ENCODE data around the gene IFITM5. TPM values are rescaled to one million over a fixed set of nuclear protein-coding genes. Genes with fewer than 3 reads are reported as not detected.
"Not testable (repeated sequence)": the region's sequence is repeated elsewhere in the genome, so short reads cannot be mapped to it uniquely, and the experiment has no call there.

Gene IFITM5
- total RNA-seq, 1 donor from 2014 or later = not detected

DNA sequence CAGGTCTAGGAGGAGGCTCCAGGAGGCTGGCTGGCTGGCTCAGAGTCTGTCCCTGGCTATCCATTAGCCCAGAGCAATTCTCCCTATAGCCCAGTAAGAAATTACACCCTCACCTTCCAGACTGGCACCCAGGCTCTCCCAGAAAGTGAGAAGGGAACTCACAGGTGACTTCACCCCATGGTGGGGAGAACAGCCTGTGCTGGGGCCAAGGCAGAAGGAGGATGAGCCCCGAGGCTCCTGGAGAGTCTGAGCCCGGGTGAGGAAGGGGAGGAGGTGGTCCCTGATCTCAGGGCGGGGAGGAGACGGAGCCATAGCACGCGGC is 15.2 kb upstream of the IFITM5 start:
- intact Hi-C loops (cut with micrococcal nuclease); ATAC-seq: not testable (repeated sequence)
- DNase-seq = peak; percentile 19

DNA sequence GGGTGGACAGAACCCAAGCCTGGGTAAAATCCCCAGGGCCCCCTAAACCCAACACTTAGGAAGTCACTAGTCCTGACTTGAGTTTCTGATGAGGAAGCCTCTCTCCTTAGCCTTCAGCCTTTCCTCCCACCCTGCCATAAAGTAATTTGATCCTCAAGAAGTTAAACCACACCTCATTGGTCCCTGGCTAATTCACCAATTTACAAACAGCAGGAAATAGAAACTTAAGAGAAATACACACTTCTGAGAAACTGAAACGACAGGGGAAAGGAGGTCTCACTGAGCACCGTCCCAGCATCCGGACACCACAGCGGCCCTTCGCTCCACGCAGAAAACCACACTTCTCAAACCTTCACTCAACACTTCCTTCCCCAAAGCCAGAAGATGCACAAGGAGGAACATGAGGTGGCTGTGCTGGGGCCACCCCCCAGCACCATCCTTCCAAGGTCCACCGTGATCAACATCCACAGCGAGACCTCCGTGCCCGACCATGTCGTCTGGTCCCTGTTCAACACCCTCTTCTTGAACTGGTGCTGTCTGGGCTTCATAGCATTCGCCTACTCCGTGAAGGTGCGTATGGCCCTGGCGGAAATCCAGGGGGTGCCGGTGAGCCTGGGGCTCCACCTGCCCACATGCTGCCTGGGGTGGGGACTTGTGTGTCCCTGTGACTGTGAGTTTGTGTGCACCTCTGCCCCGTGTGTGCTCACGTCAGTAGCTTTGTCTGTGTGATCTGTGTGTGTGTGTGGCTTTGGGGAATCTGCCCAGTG is 14.6 kb upstream of the IFITM5 start, which contains the start of gene IFITM1:
Gene IFITM1 (plus strand): TSS at position 254 of the 767 bp plus-strand sequence. CDS start 131 bp downstream, at position 385.
- DNase-seq (peak; percentile 42), ATAC-seq (peak; percentile 29)
- intact Hi-C loops (cut with micrococcal nuclease) = no loop called here

DNA sequence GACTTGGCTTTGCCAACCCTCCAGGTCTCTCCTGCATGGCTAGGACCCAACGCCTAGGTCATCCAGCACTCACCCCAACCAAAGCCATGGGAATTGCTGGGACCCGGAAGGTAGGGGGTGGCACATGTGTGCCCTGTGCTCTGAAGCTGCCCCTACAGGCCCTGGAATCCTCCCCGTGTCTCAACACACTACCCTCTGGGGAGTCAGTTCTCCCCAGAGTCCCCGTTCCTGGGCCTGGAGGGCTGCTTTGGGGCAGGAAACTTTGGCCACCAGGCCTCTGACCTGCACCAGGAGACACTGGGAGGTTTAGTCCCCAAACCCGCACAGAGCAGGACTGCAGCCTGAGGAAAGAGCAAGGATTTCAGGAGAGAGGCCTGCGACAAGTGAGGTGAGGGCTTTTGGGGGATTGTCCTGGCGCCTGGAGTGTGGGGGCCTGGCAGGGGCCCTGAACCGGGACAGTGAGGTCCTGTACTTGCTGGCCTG is 14.0 kb upstream of the IFITM5 start:
- DNase-seq (peak; percentile 27), ATAC-seq (no peak)
- intact Hi-C loops (cut with micrococcal nuclease) = no loop called here

DNA sequence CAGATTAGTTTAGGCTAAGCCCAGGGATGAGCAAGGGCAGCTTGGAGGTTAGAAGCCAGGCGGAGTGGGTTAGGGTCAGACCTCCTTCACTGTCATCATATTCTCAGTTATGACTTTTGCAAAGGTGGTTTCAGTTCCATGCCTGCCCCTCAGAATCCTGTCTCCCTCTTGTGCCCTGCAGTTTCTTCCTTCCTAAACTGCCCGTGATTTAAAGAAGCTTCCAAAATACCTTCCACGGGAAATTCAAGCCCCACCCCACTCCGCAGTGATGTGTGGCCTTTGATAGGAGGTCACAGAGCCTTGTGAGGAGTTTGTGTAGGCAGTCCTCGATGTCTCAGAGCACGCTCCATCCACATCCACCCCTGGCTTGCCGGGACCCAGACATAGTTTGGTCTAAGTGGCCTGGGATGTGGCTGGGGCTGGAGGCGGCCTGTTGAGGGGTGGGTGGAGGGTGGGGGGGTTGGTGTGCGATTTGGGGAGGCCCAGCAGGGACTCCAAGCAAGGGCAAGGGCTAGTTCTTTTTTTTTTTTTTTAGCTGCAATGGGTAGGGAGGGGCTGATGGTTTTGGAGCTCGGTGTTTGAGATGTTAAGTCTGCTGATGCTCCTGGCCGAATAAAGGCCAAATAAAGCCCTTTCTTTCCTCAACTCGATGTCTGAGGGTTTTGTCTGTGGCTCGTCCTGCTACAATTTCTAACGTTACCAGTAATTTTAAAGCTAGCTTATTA is 12.9 kb upstream of the IFITM5 start:
- intact Hi-C loops (cut with micrococcal nuclease) = no loop called here
- DNase-seq (peak; percentile 34), ATAC-seq (no peak)

DNA sequence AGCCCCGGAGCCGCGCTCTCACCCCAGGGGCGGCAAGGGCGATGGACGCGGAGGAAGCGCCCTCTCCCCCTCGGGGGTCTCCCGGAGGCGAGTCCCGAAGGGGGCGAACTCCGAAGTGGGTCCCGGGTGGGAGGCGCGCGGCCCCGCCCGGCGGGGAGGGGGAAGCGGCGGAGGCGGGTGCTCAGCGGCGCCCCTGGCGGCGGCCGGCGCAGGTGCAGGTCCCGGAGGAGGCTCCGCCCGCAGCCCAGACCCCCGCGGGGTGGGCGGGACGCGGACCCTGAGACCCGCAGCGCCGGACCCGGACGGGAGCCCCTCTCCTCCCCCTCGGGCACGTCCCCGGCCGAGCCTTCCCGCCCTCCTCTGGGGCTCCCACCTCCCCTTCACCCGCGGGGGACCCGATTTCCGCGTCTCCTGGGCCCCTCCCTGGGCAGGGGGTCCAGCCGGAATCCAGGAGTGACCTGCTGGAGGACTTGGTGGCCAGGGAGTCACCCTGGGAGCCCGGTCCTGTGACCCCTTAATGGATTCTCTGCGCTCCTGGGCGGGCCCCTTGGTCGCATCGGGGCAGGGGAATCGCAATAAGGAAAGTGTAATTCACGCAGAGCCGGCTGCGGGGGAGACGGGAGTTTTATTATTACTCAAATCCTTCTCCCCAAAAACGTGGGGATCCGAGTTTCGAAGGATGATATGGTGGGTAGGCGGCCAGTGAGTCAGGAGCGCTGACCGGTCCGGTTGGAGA is 11.9 kb upstream of the IFITM5 start:
- ATAC-seq (peak; percentile 67), DNase-seq (peak; percentile 33)
- intact Hi-C loops (cut with micrococcal nuclease) = not testable (repeated sequence)

DNA sequence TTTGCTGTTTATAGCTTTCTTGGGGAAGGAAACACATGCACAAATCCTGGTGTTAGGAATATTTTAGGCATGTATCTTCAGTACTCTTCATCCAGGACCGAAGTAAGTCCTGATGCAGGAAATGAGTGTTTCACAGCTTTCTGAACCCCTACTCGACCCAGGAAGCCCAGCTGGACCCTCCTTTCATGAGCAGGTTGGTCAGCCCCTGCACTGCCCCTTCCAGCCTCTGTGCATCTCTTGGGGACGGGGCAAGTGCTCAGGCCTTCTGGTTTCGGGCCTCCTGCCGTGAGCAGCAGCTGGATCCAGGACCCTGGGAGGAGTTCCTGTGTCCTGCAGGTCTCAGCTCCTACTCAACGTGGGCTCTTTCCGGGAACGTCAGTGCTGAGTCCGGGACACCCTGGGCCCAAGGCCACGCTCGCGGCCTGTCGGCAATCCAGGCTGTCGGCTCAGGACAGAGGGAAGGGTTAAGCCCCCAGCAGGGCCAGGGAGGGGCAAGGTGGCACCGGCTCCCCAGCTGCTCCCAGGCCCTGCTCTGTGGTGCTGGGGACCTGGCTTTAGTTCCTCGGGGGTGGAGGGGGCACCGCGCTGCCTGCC is 10.8 kb upstream of the IFITM5 start:
- DNase-seq; intact Hi-C loops (cut with micrococcal nuclease): not testable (repeated sequence)
- ATAC-seq = peak; percentile 8

DNA sequence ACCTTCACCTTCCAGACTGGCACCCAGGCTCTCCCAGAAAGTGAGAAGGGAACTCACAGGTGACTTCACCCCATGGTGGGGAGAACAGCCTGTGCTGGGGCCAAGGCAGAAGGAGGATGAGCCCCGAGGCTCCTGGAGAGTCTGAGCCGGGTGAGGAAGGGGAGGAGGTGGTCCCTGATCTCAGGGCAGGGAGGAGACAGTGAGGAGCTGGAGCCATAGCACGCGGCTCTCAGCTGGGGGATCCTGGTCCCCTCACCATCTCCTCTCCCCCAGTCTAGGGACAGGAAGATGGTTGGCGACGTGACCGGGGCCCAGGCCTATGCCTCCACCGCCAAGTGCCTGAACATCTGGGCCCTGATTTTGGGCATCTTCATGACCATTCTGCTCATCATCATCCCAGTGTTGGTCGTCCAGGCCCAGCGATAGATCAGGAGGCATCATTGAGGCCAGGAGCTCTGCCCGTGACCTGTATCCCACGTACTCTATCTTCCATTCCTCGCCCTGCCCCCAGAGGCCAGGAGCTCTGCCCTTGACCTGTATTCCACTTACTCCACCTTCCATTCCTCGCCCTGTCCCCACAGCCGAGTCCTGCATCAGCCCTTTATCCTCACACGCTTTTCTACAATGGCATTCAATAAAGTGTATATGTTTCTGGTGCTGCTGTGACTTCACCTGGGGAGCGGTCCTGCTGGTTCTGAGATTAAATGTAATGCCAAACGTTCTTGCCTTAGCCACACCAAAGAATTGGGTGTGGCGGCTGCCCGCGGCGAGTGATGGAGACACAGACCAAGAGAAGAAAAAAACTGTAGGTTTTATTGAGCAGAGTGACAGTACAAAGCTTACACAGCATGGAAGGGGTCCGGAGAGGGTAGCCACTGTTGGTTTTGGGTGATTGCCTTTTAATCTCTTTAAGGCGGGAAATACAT is 9.7 kb upstream of the IFITM5 start:
- DNase-seq; intact Hi-C loops (cut with micrococcal nuclease): not testable (repeated sequence)
- peak; percentile 0 for ATAC-seq

DNA sequence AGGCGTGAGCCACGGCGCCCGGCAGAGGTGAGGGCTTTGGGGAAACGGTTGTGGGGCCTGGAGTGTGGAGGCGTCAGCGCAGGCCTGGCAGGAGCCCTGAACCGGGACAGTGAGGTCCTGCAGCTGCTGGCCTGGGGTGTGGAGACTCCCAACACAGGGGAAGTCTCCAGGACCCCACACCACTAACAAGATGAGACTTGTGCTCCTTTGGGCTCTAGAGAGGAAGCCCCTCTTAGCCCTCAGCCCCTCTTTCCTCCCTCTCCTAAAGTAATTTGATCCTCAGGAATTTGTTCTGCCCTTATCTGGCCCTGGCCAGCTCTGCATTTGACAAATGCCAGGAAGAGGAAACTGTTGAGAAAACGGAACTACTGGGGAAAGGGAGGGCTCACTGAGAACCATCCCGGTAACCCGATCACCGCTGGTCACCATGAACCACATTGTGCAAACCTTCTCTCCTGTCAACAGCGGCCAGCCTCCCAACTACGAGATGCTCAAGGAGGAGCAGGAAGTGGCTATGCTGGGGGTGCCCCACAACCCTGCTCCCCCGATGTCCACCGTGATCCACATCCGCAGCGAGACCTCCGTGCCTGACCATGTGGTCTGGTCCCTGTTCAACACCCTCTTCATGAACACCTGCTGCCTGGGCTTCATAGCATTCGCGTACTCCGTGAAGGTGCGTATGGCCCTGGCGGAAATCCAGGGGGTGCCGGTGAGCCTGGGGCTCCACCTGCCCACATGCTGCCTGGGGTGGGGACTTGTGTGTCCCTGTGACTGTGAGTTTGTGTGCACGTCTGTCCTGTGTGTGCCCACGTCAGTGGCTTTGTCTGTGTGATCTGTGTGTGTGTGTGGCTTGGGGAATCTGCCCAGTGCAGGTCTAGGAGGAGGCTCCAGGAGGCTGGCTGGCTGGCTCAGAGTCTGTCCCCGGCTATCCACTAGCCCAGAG is 8.7 kb upstream of the IFITM5 start, which contains the start of gene IFITM2:
Gene IFITM2 (plus strand): TSS at position 51 of the 943 bp plus-strand sequence. CDS start 377 bp downstream, at position 428.
- peak; percentile 66 for ATAC-seq
- peak; percentile 78 for DNase-seq
- intact Hi-C loops (cut with micrococcal nuclease) = not testable (repeated sequence)

DNA sequence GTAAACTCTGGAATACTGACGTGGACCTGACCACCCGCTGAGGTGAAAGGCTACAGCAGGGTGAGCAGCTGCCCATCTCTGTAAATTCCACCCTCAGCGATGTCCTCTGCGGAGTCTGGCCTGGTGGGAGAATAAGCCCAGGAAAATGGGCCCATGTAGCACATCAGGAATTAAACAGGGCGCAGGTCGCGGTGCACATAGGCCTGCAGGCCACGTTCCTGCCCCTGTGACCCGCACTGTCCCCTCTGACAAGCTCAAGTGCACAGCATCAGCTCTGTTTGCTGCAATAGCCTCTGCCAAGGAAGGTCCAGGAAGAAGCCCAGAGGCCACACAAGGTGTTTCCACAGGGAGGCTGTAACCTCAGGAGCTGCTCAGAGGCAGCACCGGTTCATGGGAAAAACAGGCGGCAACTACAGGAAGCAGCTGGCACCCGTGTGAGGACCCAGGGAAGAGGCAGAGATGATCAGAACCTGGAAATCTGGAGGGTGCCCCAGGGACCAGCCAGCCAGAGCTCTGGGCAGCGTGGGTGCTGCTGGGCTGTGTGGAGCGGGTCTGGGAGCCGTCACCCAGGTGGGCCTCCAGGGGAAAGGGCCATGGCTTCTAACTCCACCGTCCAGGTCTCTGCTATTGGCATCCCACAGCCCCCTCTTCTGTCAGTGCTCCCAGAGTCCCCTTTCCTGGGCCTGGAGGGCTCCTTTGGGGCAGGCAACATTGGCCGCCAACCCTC is 7.5 kb upstream of the IFITM5 start:
- intact Hi-C loops (cut with micrococcal nuclease) = no loop called here
- DNase-seq (no peak), ATAC-seq (no peak)

DNA sequence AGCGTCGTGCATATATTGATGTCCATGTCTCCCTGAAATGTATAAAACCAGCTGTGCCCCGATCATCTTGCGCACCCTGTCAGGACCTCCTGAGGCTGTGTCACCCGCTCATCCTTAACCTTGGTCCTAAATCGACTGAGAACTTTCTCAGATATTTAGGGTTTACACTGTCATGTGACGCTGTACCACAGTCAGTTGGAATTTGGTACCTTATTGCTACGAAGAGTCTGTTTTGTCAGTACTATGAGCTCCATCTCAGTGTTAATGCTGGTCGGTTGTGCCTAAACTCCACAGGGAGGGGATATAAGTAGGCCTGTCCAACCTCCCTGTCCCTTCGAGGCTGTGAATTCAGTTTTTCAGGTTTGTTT is 6.5 kb upstream of the IFITM5 start:
- intact Hi-C loops (cut with micrococcal nuclease) = no loop called here
- DNase-seq (no peak), ATAC-seq (no peak)

DNA sequence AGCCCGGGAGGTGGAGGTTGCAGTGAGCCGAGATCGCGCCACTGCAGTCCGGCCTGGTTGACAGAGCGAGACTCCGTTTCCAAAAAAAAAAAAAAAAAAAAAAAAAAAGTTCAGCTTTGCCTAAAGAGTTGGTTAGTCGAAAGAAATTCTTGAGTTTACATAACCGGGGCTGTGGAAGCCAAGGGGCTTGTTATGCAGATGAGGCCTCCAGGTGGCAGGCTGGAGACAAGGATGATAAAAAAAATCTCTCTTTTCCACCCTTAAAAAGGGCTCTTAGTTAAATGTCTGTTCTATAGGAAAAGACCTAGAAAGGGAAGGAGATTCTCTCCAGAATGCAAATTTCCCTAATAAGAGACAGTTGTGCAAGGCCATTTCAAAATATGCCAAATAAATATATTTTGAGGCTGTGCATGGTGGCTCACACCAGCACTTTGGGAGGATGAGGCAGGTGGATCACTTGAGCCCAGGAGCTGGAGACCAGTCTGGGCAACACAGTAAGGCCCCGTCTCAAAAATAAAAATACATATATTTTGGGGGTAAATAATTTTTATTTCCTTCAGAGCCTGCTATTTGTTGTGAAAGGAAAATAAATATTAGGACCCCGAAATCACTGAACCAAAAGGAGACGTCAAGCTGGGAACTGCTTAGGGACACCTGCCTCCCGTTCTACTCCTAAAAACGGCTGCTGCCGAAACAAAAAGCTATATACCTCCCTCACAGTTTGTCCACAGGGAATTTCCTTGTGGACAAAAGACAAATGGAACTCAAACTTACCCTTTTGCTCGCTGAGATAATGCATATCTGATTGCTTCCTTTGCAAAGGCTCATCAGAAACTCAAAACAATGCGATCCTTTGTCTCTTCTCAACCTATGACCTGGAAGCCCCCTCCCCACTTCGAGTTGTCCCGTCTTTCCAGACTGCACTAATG is 5.9 kb upstream of the IFITM5 start:
- ATAC-seq = peak; percentile 15
- DNase-seq = peak; percentile 78
- intact Hi-C loops (cut with micrococcal nuclease) = no loop called here

DNA sequence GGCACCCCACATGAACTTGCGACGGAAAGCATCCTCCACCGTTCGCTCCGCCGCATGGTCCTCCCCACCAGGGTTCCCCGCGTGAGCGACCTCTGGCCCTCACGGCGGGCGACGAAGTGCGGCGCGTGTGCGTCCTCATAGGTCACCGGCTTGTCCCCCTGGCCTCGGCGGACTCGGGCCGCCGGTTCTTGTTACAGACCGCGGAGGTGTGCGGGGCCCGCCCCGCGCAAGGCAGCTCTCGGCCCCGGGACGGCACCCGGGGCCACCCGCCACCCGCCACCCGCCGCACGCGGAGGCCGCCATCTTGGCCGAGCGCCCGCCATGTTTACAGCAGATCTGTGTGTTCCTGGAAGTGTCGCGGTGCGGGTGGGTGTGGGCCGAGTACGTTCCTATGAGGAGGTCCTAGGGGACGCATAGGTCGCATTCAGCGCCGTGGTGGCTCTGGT is 4.8 kb upstream of the IFITM5 start:
- ATAC-seq (no peak), DNase-seq (peak; percentile 41)
- intact Hi-C loops (cut with micrococcal nuclease) = no loop called here

DNA sequence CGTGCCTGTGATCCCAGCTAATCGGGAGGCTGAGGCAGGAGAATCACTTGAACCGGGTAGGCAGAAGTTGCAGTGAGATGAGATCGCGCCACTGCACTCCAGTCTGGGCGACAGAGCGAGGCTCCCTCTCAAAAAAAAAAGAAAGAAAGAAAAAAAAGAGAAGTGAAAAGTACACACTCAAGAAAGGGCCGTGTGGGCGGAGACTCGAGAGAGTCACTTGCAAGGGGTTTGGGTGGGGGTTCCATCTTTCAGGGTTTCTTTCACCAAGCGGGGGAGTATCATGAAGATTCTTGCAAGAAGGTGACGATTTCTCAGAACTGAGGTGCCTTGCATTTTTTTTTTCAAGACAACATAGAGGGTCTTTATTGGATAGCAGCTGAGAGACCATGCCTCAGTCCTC is 4.0 kb upstream of the IFITM5 start:
- intact Hi-C loops (cut with micrococcal nuclease) = no loop called here
- ATAC-seq (no peak), DNase-seq (no peak)

DNA sequence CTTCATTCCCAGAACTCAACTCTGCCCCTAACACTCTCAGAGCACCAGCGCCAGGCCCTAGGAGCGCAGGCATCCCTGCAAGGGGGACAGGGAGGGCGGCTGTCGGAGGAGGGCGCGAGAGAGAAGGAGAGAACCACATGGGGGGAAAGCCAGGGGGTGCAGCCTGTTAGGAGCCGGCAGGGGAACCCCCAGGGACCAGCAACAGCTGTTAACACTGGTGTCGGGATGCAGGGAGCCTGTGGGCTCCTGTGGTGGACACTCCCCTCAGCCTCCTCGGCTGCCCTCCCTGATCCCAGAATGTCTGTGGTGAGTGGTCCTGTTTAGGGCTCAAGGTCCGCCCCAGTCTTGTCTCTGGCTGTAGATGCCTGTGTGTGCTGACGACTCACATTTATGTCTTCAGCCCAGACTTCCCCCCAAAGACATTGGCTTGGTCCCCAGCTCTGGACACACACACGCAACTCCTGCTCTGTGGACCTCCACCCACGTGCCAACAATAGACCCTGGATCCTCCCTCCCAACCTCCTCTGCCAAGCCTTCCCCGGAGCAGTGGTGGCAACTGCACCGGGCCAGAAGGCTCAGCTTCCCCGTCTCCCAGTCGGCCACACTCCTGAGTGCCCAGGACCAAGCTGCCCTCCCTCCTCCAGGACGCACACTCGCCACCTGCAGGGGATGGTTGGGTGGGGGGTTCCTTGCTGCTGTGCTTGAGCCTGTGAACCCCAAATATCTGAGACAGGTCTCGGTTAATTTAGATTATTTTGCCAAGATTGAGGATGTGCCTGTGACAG is 817 bp upstream of the IFITM5 start:
- ATAC-seq (no peak), DNase-seq (peak; percentile 36)
- intact Hi-C loops (cut with micrococcal nuclease) = no loop called here

All from left ventricle myocardium superior (tissue), 1 donor.